Right lobe of liver (tissue), 4 donors: ENCODE data around the gene ZNF652.

ENCODE experiments used
- CTCF ChIP-seq, 4 donors: fragments of 200-600 bp in 3 of 4; fragments of 450-650 bp in 1 of 4; IDR thresholded peaks; one replicate each; pipeline versions ENCODE4 v1.5.1 to v1.8.0; 2016 to 2022; ENCODE audit warnings: antibody characterized with exemption in 4 of 4, mild to moderate bottlenecking in 2 of 4
- POLR2A ChIP-seq: fragments of 450-650 bp; IDR thresholded peaks from one replicate; pipeline ENCODE4 v1.6.1; 2017; ENCODE audit warnings: antibody characterized with exemption, mild to moderate bottlenecking
- donor health status: DM: no; HTN: no; CAD: no.
- donor health status: DM: no; HTN: no; CAD: no.
- donor health status: DM: no; HTN: yes; CAD: no.

GRCh38 chr17:49244839-49245238 lies 117.2 kb downstream of the ZNF652 start:
- TF ChIP-seq CTCF (IDR thresholded peaks at IDR 0.05) (no peak), POLR2A (no peak)
